Epithelial cell of proximal tubule (primary cell): ENCODE results near the gene TTC39C. TPM values are rescaled to one million over a fixed set of nuclear protein-coding genes. Genes with fewer than 3 reads are reported as not detected.

Source experiments
- DNase-seq: peaks from one replicate; pipeline ENCODE4 v3.0.0-alpha.2; 2011; ENCODE audit warnings: low read depth
- H3K4me3 ChIP-seq: 2 replicates; pipeline ENCODE4 v1.5.1; 2011; ENCODE audit warnings: low read depth, mild to moderate bottlenecking, low read length
- total RNA-seq: library from RNA; depleted of rRNA; stranded (reverse); fragments of >200 nt; gene quantifications from 2 replicates; pipeline ENCODE4 v1.2.3, GENCODE V29; 2015
- TF ChIP-seq, protein P1 (sequence below): conservative IDR thresholded peaks from 2 replicates; pipeline ENCODE4 v1.5.1; 2012; ENCODE audit warnings: low read depth, mild to moderate bottlenecking, low read length

Gene TTC39C
- total RNA-seq, 1 donor from 2014 or later: 11.2 TPM

DNA sequence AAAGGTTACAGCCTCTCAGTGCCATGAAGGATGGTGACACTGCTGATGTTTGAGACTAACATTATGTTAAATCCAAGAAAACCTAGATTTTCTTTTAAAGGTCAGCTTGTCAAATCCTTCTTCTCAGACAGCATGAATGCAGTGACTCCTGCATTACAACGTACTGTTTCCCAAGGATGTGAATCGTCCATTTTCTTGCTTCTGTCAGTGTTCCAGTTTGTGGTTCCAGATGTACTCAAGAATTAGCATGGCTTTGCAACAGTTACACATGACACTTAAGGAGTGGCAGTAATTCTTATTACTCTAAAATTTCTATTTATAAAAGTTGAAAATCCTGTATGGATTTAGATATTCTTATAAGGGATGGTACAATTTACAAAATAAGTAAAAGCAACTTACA, 1.5 kb upstream of the TTC39C start:
- TF ChIP-seq, protein P1, sequence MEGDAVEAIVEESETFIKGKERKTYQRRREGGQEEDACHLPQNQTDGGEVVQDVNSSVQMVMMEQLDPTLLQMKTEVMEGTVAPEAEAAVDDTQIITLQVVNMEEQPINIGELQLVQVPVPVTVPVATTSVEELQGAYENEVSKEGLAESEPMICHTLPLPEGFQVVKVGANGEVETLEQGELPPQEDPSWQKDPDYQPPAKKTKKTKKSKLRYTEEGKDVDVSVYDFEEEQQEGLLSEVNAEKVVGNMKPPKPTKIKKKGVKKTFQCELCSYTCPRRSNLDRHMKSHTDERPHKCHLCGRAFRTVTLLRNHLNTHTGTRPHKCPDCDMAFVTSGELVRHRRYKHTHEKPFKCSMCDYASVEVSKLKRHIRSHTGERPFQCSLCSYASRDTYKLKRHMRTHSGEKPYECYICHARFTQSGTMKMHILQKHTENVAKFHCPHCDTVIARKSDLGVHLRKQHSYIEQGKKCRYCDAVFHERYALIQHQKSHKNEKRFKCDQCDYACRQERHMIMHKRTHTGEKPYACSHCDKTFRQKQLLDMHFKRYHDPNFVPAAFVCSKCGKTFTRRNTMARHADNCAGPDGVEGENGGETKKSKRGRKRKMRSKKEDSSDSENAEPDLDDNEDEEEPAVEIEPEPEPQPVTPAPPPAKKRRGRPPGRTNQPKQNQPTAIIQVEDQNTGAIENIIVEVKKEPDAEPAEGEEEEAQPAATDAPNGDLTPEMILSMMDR: no peak
- H3K4me3 ChIP-seq: no peak overlapping the region
- no peak for DNase-seq

DNA sequence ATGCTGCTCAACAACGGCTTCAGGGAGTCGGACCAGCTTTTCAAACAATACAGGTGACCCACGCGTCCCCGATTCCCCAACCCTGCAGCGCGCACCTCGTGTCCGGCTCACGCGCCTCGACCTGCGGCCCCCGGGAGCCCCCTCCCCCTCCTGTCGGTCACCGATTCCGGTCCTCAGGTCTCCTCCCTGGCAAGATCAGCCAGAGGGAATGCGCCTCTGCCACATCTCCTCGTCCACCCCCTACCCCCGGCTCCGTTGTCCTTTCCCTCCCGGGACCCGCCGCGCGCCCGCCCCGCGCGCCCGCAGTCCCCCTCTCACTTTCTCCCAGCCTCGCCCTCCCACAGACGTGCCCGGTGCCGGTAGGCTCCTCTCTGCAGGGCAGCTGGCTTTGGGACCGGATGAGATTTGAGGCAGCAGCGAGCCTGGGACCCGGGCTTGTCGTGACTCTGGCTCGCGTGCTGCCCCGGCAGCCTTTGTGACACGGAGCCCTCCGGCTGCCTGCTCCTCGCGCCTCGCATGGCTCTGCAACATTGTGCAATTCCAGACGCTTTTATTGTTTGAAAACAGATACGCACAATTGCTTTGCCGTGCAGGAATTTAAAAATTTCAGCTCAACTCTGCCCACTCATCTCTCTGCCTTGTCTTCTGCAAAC, 558 bp downstream of the TTC39C start:
- H3K4me3 ChIP-seq: peak overlapping the region; percentile 88
- peak; percentile 36 for DNase-seq
- TF ChIP-seq, protein P1: no peak

DNA sequence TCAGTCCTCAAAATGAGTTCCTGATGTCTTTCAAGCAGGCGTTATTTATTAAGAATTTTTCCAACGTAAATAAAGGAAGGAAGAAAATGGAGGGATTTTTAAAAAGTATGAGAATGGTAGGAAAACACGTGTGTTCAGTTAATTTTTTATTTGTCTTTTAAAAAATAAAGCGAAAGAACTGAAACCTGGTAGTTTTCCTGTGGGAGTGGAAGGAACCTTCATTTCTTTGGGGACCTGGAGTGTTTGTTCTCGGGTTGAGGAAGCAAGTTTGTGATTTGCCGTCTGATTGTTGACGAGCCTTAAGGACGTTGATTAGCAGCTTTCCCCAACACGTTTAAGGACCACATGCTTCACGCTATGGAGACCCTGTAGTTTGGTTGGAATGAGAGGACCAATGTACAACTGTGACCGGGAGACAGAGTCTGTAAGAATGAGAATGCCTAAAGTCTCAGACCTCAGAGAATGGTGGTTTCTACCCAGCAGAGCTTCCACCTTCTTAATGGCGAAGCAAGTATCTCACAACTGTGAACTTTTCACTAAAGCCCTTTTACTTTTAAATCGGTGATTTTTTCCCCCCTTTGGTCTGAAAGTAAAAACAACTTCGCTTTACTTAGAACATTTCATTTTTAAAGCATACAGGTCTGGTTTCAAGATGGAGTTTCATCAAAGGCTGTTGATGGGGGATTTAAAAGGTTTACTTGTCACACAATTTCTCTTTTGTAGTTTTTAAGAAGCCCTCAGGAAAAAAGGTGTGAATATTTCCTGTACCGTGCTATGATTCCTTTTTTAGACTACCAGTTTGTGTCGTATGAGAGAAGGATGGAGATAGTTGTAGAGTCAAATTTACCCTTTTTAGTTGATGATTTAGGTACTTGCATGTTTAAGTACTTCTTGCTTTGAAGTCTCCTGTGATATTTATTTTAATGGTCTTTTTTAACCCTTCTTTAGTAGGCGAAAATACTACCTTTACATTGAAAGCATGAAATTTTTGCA, 1.4 kb downstream of the TTC39C start:
- no peak for DNase-seq
- H3K4me3 ChIP-seq: peak overlapping the region; percentile 88
- TF ChIP-seq, protein P1: no peak

DNA sequence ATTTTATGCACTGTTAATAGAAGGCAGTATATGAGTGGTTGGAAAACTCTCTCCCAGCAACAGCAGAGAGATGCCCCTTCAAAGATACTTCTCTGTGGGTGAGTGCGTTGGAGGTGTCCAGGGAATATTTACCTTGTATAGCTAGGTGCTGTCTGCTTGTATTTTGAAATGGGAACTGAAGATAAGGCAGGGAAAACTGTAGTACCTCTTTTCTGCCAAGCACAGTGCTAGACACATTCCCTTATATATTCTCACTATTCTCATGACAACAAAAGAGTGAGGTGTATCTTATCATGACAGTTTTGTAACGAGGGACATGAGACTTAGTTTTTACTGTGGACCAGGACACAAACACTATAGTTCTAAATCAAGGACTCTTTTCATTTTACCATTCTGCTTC, 2.1 kb downstream of the TTC39C start:
- DNase-seq: no peak
- H3K4me3 ChIP-seq: no peak overlapping the region
- TF ChIP-seq, protein P1: peak; percentile 40

DNA sequence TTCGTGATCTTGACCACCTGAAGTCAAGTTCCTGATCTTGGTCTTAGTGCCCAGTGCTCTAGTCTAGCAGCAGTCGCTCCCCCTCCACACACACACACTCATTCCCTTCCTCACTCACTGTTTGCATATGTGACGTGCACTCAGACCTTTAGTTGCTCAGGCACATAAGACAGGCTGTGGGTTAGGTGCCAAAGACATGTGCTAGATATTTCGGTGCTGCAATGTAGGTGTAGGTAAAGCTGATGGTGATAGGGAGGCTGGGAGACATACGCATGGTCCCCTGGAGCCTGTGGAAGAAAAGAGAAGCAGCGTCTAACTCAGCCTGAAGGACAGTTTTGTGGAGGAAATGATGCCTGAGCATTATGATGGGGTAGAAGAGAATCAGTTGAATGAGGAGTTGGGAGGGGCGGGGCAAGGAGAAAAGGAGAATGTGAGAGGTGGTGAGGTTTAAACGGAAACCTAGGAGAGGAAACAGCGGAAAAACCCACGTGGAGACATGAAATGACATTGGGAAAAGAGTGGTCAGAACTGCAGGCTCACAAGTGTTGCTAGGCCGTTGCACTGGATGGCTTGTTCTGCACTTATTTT, 3.8 kb downstream of the TTC39C start:
- no peak for DNase-seq
- TF ChIP-seq, protein P1: no peak
- no peak overlapping the region for H3K4me3 ChIP-seq

DNA sequence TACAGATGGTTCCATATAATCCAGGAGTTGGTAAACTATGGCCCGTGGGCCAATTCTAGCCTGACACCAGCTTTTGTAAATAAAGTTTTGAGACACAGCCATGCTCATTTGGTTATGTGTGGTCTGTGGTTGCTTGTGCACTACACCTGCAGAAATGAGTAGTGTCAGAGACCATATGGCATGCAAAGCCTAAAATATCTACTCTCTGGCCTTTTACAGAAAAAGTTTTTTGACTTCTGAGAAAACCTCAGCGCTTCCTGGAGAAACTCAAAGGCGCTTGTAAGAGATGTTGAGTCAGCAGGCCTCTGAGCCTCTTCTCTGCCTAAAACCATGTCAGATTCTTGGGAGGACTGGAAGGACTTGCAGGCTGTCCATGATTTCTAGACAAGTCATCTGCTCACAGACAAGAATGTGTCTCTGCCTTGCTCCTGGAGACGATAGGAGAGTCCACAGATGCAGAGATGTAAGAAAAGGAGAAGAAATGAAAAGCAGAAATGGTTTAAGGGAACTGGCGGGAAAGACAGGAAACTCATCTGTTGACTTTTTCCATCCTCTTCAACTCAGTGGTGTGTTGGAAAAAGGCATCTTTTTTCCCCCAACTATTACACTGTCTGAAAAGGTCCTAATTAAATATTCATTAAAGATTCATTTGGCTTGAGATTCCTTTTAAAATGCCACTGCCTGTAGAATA, 5.2 kb downstream of the TTC39C start:
- no peak overlapping the region for H3K4me3 ChIP-seq
- no peak for DNase-seq
- TF ChIP-seq, protein P1: no peak
